Renal cortex interstitium (tissue), 11 donors: ENCODE results near the gene GPA33. TPM values are rescaled to one million over a fixed set of nuclear protein-coding genes. Genes with fewer than 3 reads are reported as not detected.
A peak's percentile ranks its signal among the peaks of the same experiment; 100 is the strongest.

Experiments
- DNase-seq, 11 donors: peaks; one replicate each; pipeline ENCODE4 v3.0.0-alpha.2; 2013; ENCODE audit warnings: low read depth in 9 of 11, low spot score in 4 of 11; ENCODE audit errors: extremely low read depth in 1 of 11
- polyA plus RNA-seq, 3 donors: library from polyadenylated mRNA; unstranded; fragments of 120-200 nt; gene quantifications; one replicate each; pipeline ENCODE4 v1.2.1, GENCODE V29; 2013; ENCODE audit not compliant: insufficient read length in 3 of 3

The GPA33 gene
- polyA plus RNA-seq, 3 donors: 0.83 to 1.1 (median 1.0) TPM

GRCh38 chr1:167013108-167013929 lies 76.9 kb downstream of the GPA33 start:
- peak in 1 of 11 donors; percentile 11 for DNase-seq

GRCh38 chr1:167012570-167012969 lies 77.6 kb downstream of the GPA33 start:
- DNase-seq: no peak

DNA sequence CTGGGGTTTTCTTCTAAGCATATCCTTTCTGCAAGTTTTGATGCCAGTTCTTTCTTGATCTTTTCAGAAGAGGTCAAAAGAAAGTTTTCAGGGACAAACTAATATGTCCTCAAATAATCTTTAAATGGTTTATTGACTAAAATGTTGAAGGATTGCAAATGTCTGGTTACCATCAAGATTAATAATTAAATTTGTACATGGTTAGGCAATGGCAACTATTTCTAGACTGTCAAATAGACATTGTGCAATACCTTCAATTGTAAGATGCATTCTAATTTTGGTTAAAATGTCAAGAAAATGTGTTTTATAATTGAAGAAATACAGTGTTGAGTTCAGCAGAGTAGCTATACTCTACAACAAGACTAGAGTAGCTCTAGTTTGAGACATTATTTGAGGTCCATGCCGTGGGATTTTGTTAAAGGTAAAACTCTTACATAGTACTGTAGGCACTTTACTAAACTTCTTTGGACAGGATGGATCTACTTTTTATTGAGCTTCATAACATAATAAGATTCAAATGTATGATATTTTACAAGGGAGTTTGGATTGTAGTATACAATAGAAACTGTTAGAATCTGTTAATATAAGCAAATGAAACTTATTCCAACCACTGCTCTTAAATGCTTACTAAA lies 78.5 kb downstream of the GPA33 start:
- no peak for DNase-seq

DNA sequence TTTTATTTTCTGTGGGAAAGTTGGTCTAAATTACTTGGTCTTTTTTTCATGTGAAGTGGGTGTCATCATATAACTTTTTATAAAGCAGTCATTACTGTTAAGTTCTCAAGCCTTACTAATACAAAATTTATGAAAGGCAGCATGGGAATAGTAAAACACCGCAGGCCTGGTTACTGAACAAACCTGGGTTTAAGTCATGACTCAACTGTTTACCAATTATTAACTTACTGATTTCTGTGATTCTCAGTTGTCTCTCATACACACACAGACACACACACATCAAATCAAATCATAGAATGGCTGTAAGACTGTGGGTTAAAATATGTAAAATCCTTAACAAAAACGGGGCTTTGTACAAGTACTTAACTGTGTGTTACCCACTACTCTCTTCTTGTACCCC lies 86.5 kb downstream of the GPA33 start:
- DNase-seq: no peak

Other genes starting within 250 kb of the GPA33 start
- gene TADA1, start 214.1 kb downstream of the GPA33 start, polyA plus RNA-seq: 10 to 100 TPM; 23.3 to 27.9 (median 23.8) TPM
- 10 to 100 TPM; 15.5 to 18.1 (median 16.6) TPM for gene ILDR2, start 114.8 kb downstream of the GPA33 start, polyA plus RNA-seq
- 1 to 10 TPM; 1.4 to 3.3 (median 2.2) TPM for gene MAEL, start 101.1 kb downstream of the GPA33 start, polyA plus RNA-seq
- gene STYXL2, start 3.7 kb upstream of the GPA33 start, polyA plus RNA-seq: under 1 TPM; 0.29 to 0.73 (median 0.36) TPM
- 10 to 100 TPM; 15.3 to 16.9 (median 16.2) TPM for gene POU2F1, start 130.5 kb upstream of the GPA33 start, polyA plus RNA-seq